Caco-2 (cell line): ENCODE results near the gene SERPINA7. TPM values are rescaled to one million over a fixed set of nuclear protein-coding genes. Genes with fewer than 3 reads are reported as not detected.
"Not testable (repeated sequence)": the region's sequence is repeated elsewhere in the genome, so short reads cannot be mapped to it uniquely, and the experiment has no call there.

Experiments used
- BruUV-seq: library from RNA; stranded (reverse); fragments of 400-500 nt; replicated peaks from 2 replicates; lab custom pipeline; 2021; lab: Mats Ljungman, UMichigan
- CTCF ChIA-PET: fragments of 300-600 bp; sonication (Branson Sonifier 250); formaldehyde crosslinking; loops from one replicate; lab custom pipeline; 2022; ENCODE audit warnings: antibody characterized with exemption; lab: Charles Lee
- POLR2A ChIA-PET: fragments of 300-600 bp; sonication (Branson Sonifier 250); formaldehyde crosslinking; loops from one replicate; lab custom pipeline; 2022; ENCODE audit warnings: antibody characterized with exemption; lab: Charles Lee
- DNase-seq, 2 experiments: peaks; one replicate each; pipeline versions ENCODE4 v3.0.0 to v3.0.0-alpha.2; 2020 to 2022
- H3K27me3 ChIP-seq: replicated peaks from 2 replicates; pipeline ENCODE4 v1.6.0; 2011; ENCODE audit warnings: low read length; ENCODE audit not compliant: control insufficient read depth, insufficient read depth
- H3K36me3 ChIP-seq: 2 replicates; pipeline ENCODE4 v1.5.1; 2011; ENCODE audit warnings: low read length; ENCODE audit not compliant: control insufficient read depth, insufficient read depth
- H3K4me1 ChIP-seq: fragments of 250-450 bp; sonication (Bioruptor Pico); 2 replicates; pipeline ENCODE4 v1.5.1; 2020; ENCODE audit warnings: mild to moderate bottlenecking
- H3K4me3 ChIP-seq: 2 replicates; pipeline ENCODE4 v1.5.1; 2011; ENCODE audit warnings: low read depth, mild to moderate bottlenecking, control low read depth, low read length
- H3K9me3 ChIP-seq: fragments of 250-450 bp; sonication (Bioruptor Pico); 2 replicates; pipeline ENCODE4 v1.5.1; 2020; ENCODE audit warnings: mild to moderate bottlenecking, moderate library complexity
- H3K27ac Mint-ChIP-seq: one replicate; pipeline ENCODE4 v1.8.0; 2022; ENCODE audit warnings: mixed read lengths; ENCODE audit not compliant: unreplicated experiment
- H3K27me3 Mint-ChIP-seq: one replicate; pipeline ENCODE4 v1.8.0; 2022; ENCODE audit warnings: mixed read lengths; ENCODE audit not compliant: insufficient read depth, unreplicated experiment
- H3K36me3 Mint-ChIP-seq: one replicate; pipeline ENCODE4 v1.8.0; 2022; ENCODE audit warnings: mild to moderate bottlenecking, mixed read lengths; ENCODE audit not compliant: insufficient read depth, unreplicated experiment
- H3K4me1 Mint-ChIP-seq: one replicate; pipeline ENCODE4 v1.8.0; 2022; ENCODE audit warnings: low read depth, mixed read lengths; ENCODE audit not compliant: unreplicated experiment
- H3K4me3 Mint-ChIP-seq: one replicate; pipeline ENCODE4 v1.8.0; 2022; ENCODE audit warnings: mild to moderate bottlenecking, moderate library complexity, mixed read lengths; ENCODE audit not compliant: unreplicated experiment
- H3K9me3 Mint-ChIP-seq: one replicate; pipeline ENCODE4 v1.8.0; 2022; ENCODE audit warnings: mixed read lengths; ENCODE audit not compliant: unreplicated experiment
- CTCF ChIP-seq, 2 experiments: fragments of 200-600 bp in 1 of 2; IDR thresholded peaks; 1 replicate in 1 of 2; 2 replicates in 1 of 2; pipeline versions ENCODE4 v1.5.1 to v1.8.0; 2011 to 2022; ENCODE audit warnings: antibody characterized with exemption in 1 of 2, control low read depth in 1 of 2, inconsistent platforms in 1 of 2, low read depth in 1 of 2, low read length in 1 of 2, mild to moderate bottlenecking in 1 of 2, moderate library complexity in 1 of 2; ENCODE audit not compliant: insufficient read depth in 1 of 2, severe bottlenecking in 1 of 2, unreplicated experiment in 1 of 2
- intact Hi-C: fragments of 100-400 bp; cut with micrococcal nuclease; formaldehyde crosslinking; loops from one replicate; pipeline ENCODE4 v1.10.0; 2022; ENCODE audit not compliant: unreplicated experiment
- total RNA-seq: library from RNA; stranded (reverse); gene quantifications from 2 replicates; pipeline ENCODE4 v1.2.3, GENCODE V29; 2022

The SERPINA7 gene
- total RNA-seq, 1 experiment from 2014 or later, result not detected

- BruUV-seq, result no TSS peak
- ChIA-PET POLR2A (no interaction called here), CTCF (no interaction called here)
- H3K4me1 ChIP-seq, result no peaks in the 10 kb centered on the region
- TF ChIP-seq CTCF (IDR thresholded peaks at IDR 0.05; ENCODE audit: insufficient read depth in 1 of 2, low read depth in 1 of 2, low read length in 1 of 2, severe bottlenecking in 1 of 2, unreplicated experiment in 1 of 2), result no peak
- H3K4me3 ChIP-seq, result no peak overlapping the region
- H3K36me3 ChIP-seq, result no peaks in the 10 kb centered on the region
- Mint-ChIP-seq H3K4me3 (no peak overlapping the region), H3K9me3 (no peaks in the 10 kb centered on the region), H3K27me3 (no peaks in the 10 kb centered on the region), H3K36me3 (no peaks in the 10 kb centered on the region), H3K27ac (no peak overlapping the region), H3K4me1 (no peaks in the 10 kb centered on the region)
- intact Hi-C loops, result no loop called here
- DNase-seq, result no peak
- H3K27me3 ChIP-seq, result no peaks in the 10 kb centered on the region
- H3K9me3 ChIP-seq, result no peaks in the 10 kb centered on the region
Measured at GRCh38 chrX:106000203-106000602, 38.3 kb downstream of the SERPINA7 start.

GRCh38 chrX:105999294-105999693, 39.2 kb downstream of the SERPINA7 start:
- Mint-ChIP-seq H3K27me3 (no peaks in the 10 kb centered on the region), H3K9me3 (no peaks in the 10 kb centered on the region), H3K4me3 (no peak overlapping the region), H3K36me3 (no peaks in the 10 kb centered on the region), H3K4me1 (no peaks in the 10 kb centered on the region), H3K27ac (no peak overlapping the region)
- H3K9me3 ChIP-seq, result no peaks in the 10 kb centered on the region
- no peak for TF ChIP-seq CTCF (IDR thresholded peaks at IDR 0.05; ENCODE audit: insufficient read depth in 1 of 2, low read depth in 1 of 2, low read length in 1 of 2, severe bottlenecking in 1 of 2, unreplicated experiment in 1 of 2)
- H3K36me3 ChIP-seq, result no peaks in the 10 kb centered on the region
- intact Hi-C loops, result no loop called here
- BruUV-seq, result no TSS peak
- CTCF ChIA-PET, result no interaction called here
- no peak overlapping the region for H3K4me3 ChIP-seq
- DNase-seq, result no peak
- no peaks in the 10 kb centered on the region for H3K4me1 ChIP-seq
- no peaks in the 10 kb centered on the region for H3K27me3 ChIP-seq
- POLR2A ChIA-PET, result no interaction called here

- H3K27ac Mint-ChIP-seq, H3K4me1 ChIP-seq, CTCF ChIA-PET, H3K36me3 ChIP-seq, H3K27me3 Mint-ChIP-seq, BruUV-seq, H3K4me3 Mint-ChIP-seq, H3K9me3 Mint-ChIP-seq, POLR2A ChIA-PET, H3K27me3 ChIP-seq, H3K4me1 Mint-ChIP-seq, intact Hi-C loops, H3K4me3 ChIP-seq, H3K9me3 ChIP-seq, H3K36me3 Mint-ChIP-seq, DNase-seq: not testable (repeated sequence)
Measured at GRCh38 chrX:105988487-105988886, 50.0 kb downstream of the SERPINA7 start.

Other genes with a start within 250 kb of the SERPINA7 start
- gene NRK, start 216.2 kb downstream of the SERPINA7 start, total RNA-seq, result 0.16 and 0.32 TPM in 2 replicates
- 0.07 and 0.14 TPM in 2 replicates for gene PWWP3B, start 129.6 kb upstream of the SERPINA7 start, total RNA-seq